Caco-2 (cell line): ENCODE measurements around the gene CPA5. TPM values are rescaled to one million over a fixed set of nuclear protein-coding genes. Genes with fewer than 3 reads are reported as not detected.
"Not testable (repeated sequence)": the region's sequence is repeated elsewhere in the genome, so short reads cannot be mapped to it uniquely, and the experiment has no call there.

Experiments
- BruUV-seq: library from RNA; stranded (reverse); fragments of 400-500 nt; replicated peaks from 2 replicates; lab custom pipeline; 2021; lab: Mats Ljungman, UMichigan
- CTCF ChIA-PET: fragments of 300-600 bp; sonication (Branson Sonifier 250); formaldehyde crosslinking; loops from one replicate; lab custom pipeline; 2022; ENCODE audit warnings: antibody characterized with exemption; lab: Charles Lee
- POLR2A ChIA-PET: fragments of 300-600 bp; sonication (Branson Sonifier 250); formaldehyde crosslinking; loops from one replicate; lab custom pipeline; 2022; ENCODE audit warnings: antibody characterized with exemption; lab: Charles Lee
- DNase-seq, 2 experiments: peaks; one replicate each; pipeline versions ENCODE4 v3.0.0 to v3.0.0-alpha.2; 2020 to 2022
- H3K27me3 ChIP-seq: replicated peaks from 2 replicates; pipeline ENCODE4 v1.6.0; 2011; ENCODE audit warnings: low read length; ENCODE audit not compliant: control insufficient read depth, insufficient read depth
- H3K36me3 ChIP-seq: 2 replicates; pipeline ENCODE4 v1.5.1; 2011; ENCODE audit warnings: low read length; ENCODE audit not compliant: control insufficient read depth, insufficient read depth
- H3K4me1 ChIP-seq: fragments of 250-450 bp; sonication (Bioruptor Pico); 2 replicates; pipeline ENCODE4 v1.5.1; 2020; ENCODE audit warnings: mild to moderate bottlenecking
- H3K4me3 ChIP-seq: 2 replicates; pipeline ENCODE4 v1.5.1; 2011; ENCODE audit warnings: low read depth, mild to moderate bottlenecking, control low read depth, low read length
- H3K9me3 ChIP-seq: fragments of 250-450 bp; sonication (Bioruptor Pico); 2 replicates; pipeline ENCODE4 v1.5.1; 2020; ENCODE audit warnings: mild to moderate bottlenecking, moderate library complexity
- H3K27ac Mint-ChIP-seq: one replicate; pipeline ENCODE4 v1.8.0; 2022; ENCODE audit warnings: mixed read lengths; ENCODE audit not compliant: unreplicated experiment
- H3K27me3 Mint-ChIP-seq: one replicate; pipeline ENCODE4 v1.8.0; 2022; ENCODE audit warnings: mixed read lengths; ENCODE audit not compliant: insufficient read depth, unreplicated experiment
- H3K36me3 Mint-ChIP-seq: one replicate; pipeline ENCODE4 v1.8.0; 2022; ENCODE audit warnings: mild to moderate bottlenecking, mixed read lengths; ENCODE audit not compliant: insufficient read depth, unreplicated experiment
- H3K4me1 Mint-ChIP-seq: one replicate; pipeline ENCODE4 v1.8.0; 2022; ENCODE audit warnings: low read depth, mixed read lengths; ENCODE audit not compliant: unreplicated experiment
- H3K4me3 Mint-ChIP-seq: one replicate; pipeline ENCODE4 v1.8.0; 2022; ENCODE audit warnings: mild to moderate bottlenecking, moderate library complexity, mixed read lengths; ENCODE audit not compliant: unreplicated experiment
- H3K9me3 Mint-ChIP-seq: one replicate; pipeline ENCODE4 v1.8.0; 2022; ENCODE audit warnings: mixed read lengths; ENCODE audit not compliant: unreplicated experiment
- intact Hi-C: fragments of 100-400 bp; cut with micrococcal nuclease; formaldehyde crosslinking; loops from one replicate; pipeline ENCODE4 v1.10.0; 2022; ENCODE audit not compliant: unreplicated experiment
- total RNA-seq: library from RNA; stranded (reverse); gene quantifications from 2 replicates; pipeline ENCODE4 v1.2.3, GENCODE V29; 2022
- TF ChIP-seq, protein P1 (sequence below), 2 experiments: fragments of 200-600 bp in 1 of 2; IDR thresholded peaks; 1 replicate in 1 of 2; 2 replicates in 1 of 2; pipeline versions ENCODE4 v1.5.1 to v1.8.0; 2011 to 2022; ENCODE audit warnings: antibody characterized with exemption in 1 of 2, control low read depth in 1 of 2, inconsistent platforms in 1 of 2, low read depth in 1 of 2, low read length in 1 of 2, mild to moderate bottlenecking in 1 of 2, moderate library complexity in 1 of 2; ENCODE audit not compliant: insufficient read depth in 1 of 2, severe bottlenecking in 1 of 2, unreplicated experiment in 1 of 2

Gene CPA5
- total RNA-seq, 1 experiment from 2014 or later, result not detected

DNA sequence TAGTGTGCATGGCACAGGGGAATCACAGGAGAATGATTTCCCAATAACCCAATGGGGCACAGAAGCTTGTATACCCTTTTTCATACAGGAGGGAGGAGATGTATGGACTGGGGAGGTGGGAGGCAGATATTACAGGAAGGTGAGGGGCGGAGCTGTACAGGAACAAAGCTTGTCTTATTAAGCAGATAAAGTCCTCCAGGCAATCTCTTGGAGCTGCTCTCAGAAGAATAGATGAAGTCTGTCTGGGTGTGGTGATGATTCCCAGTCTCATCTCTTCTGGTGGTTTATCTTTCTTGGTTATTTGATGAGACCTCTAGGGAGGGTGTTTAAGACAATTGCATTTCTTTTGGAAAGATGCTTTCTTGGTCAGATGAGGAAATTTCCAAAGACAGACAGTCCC is 25.1 kb upstream of the CPA5 start:
- Mint-ChIP-seq H3K27me3 (no peaks in the 10 kb centered on the region), H3K4me1 (no peaks in the 10 kb centered on the region), H3K4me3 (no peak overlapping the region), H3K27ac (no peak overlapping the region), H3K9me3 (no peaks in the 10 kb centered on the region), H3K36me3 (no peaks in the 10 kb centered on the region)
- DNase-seq, result no peak
- CTCF ChIA-PET, result no interaction called here
- H3K27me3 ChIP-seq, result no peaks in the 10 kb centered on the region
- TF ChIP-seq, protein P1, sequence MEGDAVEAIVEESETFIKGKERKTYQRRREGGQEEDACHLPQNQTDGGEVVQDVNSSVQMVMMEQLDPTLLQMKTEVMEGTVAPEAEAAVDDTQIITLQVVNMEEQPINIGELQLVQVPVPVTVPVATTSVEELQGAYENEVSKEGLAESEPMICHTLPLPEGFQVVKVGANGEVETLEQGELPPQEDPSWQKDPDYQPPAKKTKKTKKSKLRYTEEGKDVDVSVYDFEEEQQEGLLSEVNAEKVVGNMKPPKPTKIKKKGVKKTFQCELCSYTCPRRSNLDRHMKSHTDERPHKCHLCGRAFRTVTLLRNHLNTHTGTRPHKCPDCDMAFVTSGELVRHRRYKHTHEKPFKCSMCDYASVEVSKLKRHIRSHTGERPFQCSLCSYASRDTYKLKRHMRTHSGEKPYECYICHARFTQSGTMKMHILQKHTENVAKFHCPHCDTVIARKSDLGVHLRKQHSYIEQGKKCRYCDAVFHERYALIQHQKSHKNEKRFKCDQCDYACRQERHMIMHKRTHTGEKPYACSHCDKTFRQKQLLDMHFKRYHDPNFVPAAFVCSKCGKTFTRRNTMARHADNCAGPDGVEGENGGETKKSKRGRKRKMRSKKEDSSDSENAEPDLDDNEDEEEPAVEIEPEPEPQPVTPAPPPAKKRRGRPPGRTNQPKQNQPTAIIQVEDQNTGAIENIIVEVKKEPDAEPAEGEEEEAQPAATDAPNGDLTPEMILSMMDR (IDR thresholded peaks at IDR 0.05; ENCODE audit: insufficient read depth in 1 of 2, low read depth in 1 of 2, low read length in 1 of 2, severe bottlenecking in 1 of 2, unreplicated experiment in 1 of 2), result no peak
- no peaks in the 10 kb centered on the region for H3K36me3 ChIP-seq
- intact Hi-C loops, result no loop called here
- H3K9me3 ChIP-seq, result no peaks in the 10 kb centered on the region
- no peak overlapping the region for H3K4me3 ChIP-seq
- POLR2A ChIA-PET, result no interaction called here
- no TSS peak for BruUV-seq
- H3K4me1 ChIP-seq, result no peaks in the 10 kb centered on the region

DNA sequence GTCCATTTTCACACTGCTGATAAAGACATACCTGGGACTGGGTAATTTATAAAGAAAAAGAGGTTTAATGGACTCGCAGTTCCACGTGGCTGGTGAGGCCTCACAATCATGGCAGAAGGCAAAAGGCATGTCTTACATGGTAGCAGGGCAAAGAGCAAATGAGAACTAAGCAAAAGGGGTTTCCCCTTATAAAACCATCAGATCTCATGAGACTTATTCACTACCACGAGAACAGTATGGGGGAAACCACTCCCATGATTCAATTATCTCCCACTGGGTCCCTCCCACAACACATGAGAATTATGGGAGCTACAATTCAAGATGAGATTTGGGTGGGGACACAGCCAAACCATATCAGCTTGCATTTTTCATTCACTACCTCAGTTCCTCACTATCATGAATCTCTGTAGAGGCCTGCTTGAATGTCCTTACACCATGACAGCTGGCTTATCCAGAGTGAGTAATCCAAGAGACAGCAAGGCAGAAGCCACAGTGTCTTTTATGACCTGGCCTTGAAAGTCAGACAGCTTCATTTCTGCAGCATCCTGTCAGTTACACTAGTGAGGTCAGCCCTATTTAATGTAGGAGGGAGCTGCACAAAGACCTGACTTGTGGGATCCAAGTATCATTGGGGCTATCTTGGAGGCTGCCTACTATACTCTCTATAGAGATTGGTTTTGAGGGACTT is 22.9 kb upstream of the CPA5 start:
- POLR2A ChIA-PET, H3K36me3 ChIP-seq, H3K4me3 Mint-ChIP-seq, H3K27ac Mint-ChIP-seq, H3K9me3 Mint-ChIP-seq, H3K4me1 Mint-ChIP-seq, H3K4me3 ChIP-seq, H3K4me1 ChIP-seq, H3K27me3 Mint-ChIP-seq, CTCF ChIA-PET, BruUV-seq, H3K27me3 ChIP-seq, DNase-seq, H3K9me3 ChIP-seq, H3K36me3 Mint-ChIP-seq, intact Hi-C loops: not testable (repeated sequence)

DNA sequence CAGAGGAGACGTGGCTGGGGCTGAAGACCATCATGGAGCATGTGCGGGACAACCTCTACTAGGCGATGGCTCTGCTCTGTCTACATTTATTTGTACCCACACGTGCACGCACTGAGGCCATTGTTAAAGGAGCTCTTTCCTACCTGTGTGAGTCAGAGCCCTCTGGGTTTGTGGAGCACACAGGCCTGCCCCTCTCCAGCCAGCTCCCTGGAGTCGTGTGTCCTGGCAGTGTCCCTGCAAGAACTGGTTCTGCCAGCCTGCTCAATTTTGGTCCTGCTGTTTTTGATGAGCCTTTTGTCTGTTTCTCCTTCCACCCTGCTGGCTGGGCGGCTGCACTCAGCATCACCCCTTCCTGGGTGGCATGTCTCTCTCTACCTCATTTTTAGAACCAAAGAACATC is 22.0 kb upstream of the CPA5 start:
- CTCF ChIA-PET, result no interaction called here
- TF ChIP-seq, protein P1 (IDR thresholded peaks at IDR 0.05; ENCODE audit: insufficient read depth in 1 of 2, low read depth in 1 of 2, low read length in 1 of 2, severe bottlenecking in 1 of 2, unreplicated experiment in 1 of 2), result no peak
- H3K4me1 Mint-ChIP-seq, result no peaks in the 10 kb centered on the region
- H3K27ac Mint-ChIP-seq, result no peak overlapping the region
- BruUV-seq, result no TSS peak
- no peaks in the 10 kb centered on the region for H3K27me3 Mint-ChIP-seq
- intact Hi-C loops, result no loop called here
- no peaks in the 10 kb centered on the region for H3K9me3 ChIP-seq
- POLR2A ChIA-PET, result interaction anchor here (0.6 kb wide), 1 partner anchor 18 kb away, joined by 3 read pairs; no protein-coding TSS in a partner anchor
- no peak for DNase-seq
- no peak overlapping the region for H3K4me3 Mint-ChIP-seq
- H3K4me3 ChIP-seq, result no peak overlapping the region
- no peaks in the 10 kb centered on the region for H3K27me3 ChIP-seq
- H3K4me1 ChIP-seq, result no peaks in the 10 kb centered on the region
- H3K9me3 Mint-ChIP-seq, result no peaks in the 10 kb centered on the region
- H3K36me3 ChIP-seq, result no peaks in the 10 kb centered on the region
- H3K36me3 Mint-ChIP-seq, result no peaks in the 10 kb centered on the region
